GM23338 (cell line): ENCODE results near the gene NUAK2. TPM values are rescaled to one million over a fixed set of nuclear protein-coding genes. Genes with fewer than 3 reads are reported as not detected.

ENCODE experiments used
- ATAC-seq: fragments of 200-7000 bp; cut with Tn5 transposase; 3 replicates; pipeline ENCODE4 v1.9.1; 2020
- DNase-seq: peaks from one replicate; pipeline ENCODE4 v3.0.0-alpha.2; 2015; ENCODE audit warnings: low spot score
- H2AFZ ChIP-seq: fragments of 200-600 bp; sonication (generic); 2 replicates; pipeline ENCODE4 v1.8.0; 2016; ENCODE audit warnings: antibody characterized with exemption, mild to moderate bottlenecking, moderate library complexity
- H3F3A ChIP-seq: fragments of 200-600 bp; sonication (generic); replicated peaks from 2 replicates; pipeline ENCODE4 v1.8.0; 2017; ENCODE audit warnings: antibody characterized with exemption, mixed run types, low read depth
- H3K27ac ChIP-seq: fragments of 200-600 bp; sonication (generic); 2 replicates; pipeline ENCODE4 v1.6.1; 2016; ENCODE audit warnings: low read depth
- H3K27me3 ChIP-seq: fragments of 200-600 bp; sonication (generic); 2 replicates; pipeline ENCODE4 v1.8.0; 2016; ENCODE audit warnings: mild to moderate bottlenecking, mixed run types, moderate library complexity; ENCODE audit not compliant: insufficient read depth
- H3K36me3 ChIP-seq: fragments of 200-600 bp; sonication (generic); 2 replicates; pipeline ENCODE4 v1.8.0; 2016; ENCODE audit warnings: mild to moderate bottlenecking; ENCODE audit not compliant: insufficient read depth
- H3K4me1 ChIP-seq: fragments of 200-600 bp; sonication (generic); 2 replicates; pipeline ENCODE4 v1.8.0; 2016; ENCODE audit warnings: mild to moderate bottlenecking, moderate library complexity; ENCODE audit not compliant: insufficient read depth
- H3K4me2 ChIP-seq: fragments of 200-600 bp; sonication (generic); 2 replicates; pipeline ENCODE4 v1.7.1; 2017; ENCODE audit warnings: mixed run types
- H3K4me3 ChIP-seq: fragments of 200-600 bp; sonication (generic); 2 replicates; pipeline ENCODE4 v1.6.1; 2016; ENCODE audit warnings: mixed run types
- H3K79me2 ChIP-seq: fragments of 200-600 bp; sonication (generic); replicated peaks from 2 replicates; pipeline ENCODE4 v1.8.0; 2017; ENCODE audit warnings: mild to moderate bottlenecking; ENCODE audit not compliant: insufficient read depth
- H3K9me2 ChIP-seq: fragments of 200-600 bp; sonication (generic); 2 replicates; pipeline ENCODE4 v1.8.0; 2017; ENCODE audit not compliant: insufficient read depth
- H4K20me1 ChIP-seq: fragments of 200-600 bp; sonication (generic); replicated peaks from 2 replicates; pipeline ENCODE4 v1.8.0; 2017; ENCODE audit warnings: mild to moderate bottlenecking; ENCODE audit not compliant: insufficient read depth
- H3K27ac Mint-ChIP-seq: 2 replicates; pipeline ENCODE4 v1.8.0; 2020; ENCODE audit warnings: inconsistent platforms, mild to moderate bottlenecking, moderate library complexity, mixed read lengths
- H3K27me3 Mint-ChIP-seq: 3 replicates; pipeline ENCODE4 v1.8.0; 2022; ENCODE audit warnings: low read depth, mild to moderate bottlenecking, moderate library complexity, mixed read lengths, inconsistent platforms; ENCODE audit not compliant: insufficient read depth, poor library complexity
- H3K36me3 Mint-ChIP-seq: 3 replicates; pipeline ENCODE4 v1.8.0; 2021; ENCODE audit warnings: low read depth, mild to moderate bottlenecking, inconsistent platforms, moderate library complexity, mixed read lengths
- H3K4me1 Mint-ChIP-seq: 3 replicates; pipeline ENCODE4 v1.8.0; 2020; ENCODE audit warnings: mild to moderate bottlenecking, inconsistent platforms, mixed read lengths
- H3K4me3 Mint-ChIP-seq: 3 replicates; pipeline ENCODE4 v1.8.0; 2021; ENCODE audit warnings: moderate library complexity, mild to moderate bottlenecking, inconsistent platforms, mixed read lengths
- H3K9me3 Mint-ChIP-seq: 3 replicates; pipeline ENCODE4 v1.8.0; 2020; ENCODE audit warnings: moderate library complexity, mild to moderate bottlenecking, inconsistent platforms, mixed read lengths
- CREB1 ChIP-seq: fragments of 250-450 bp; sonication (Bioruptor Pico); IDR thresholded peaks from 2 replicates; pipeline ENCODE4 v1.5.0; 2020; ENCODE audit warnings: low read depth, mild to moderate bottlenecking, moderate library complexity
- CTCF ChIP-seq, 2 experiments: fragments of 200-600 bp in 1 of 2; sonication (generic) in 1 of 2; conservative IDR thresholded peaks; 2 replicates each; pipeline versions ENCODE4 v1.5.1 to v1.6.1; 2016 to 2017; ENCODE audit warnings: antibody characterized with exemption in 2 of 2, low read depth in 2 of 2, mild to moderate bottlenecking in 2 of 2, moderate library complexity in 1 of 2
- EZH2 ChIP-seq: fragments of 200-600 bp; sonication (generic); IDR thresholded peaks from one replicate; pipeline ENCODE4 v1.8.0; 2017; ENCODE audit warnings: antibody characterized with exemption, mild to moderate bottlenecking, low read depth; ENCODE audit not compliant: unreplicated experiment
- EZH2phosphoT487 ChIP-seq: fragments of 200-600 bp; sonication (generic); IDR thresholded peaks from one replicate; pipeline ENCODE4 v1.8.1; 2018; ENCODE audit warnings: antibody characterized with exemption; ENCODE audit not compliant: unreplicated experiment
- JUNB ChIP-seq: IDR thresholded peaks from one replicate; pipeline ENCODE4 v1.6.1; 2016; ENCODE audit warnings: antibody characterized with exemption; ENCODE audit not compliant: unreplicated experiment
- NANOG ChIP-seq: IDR thresholded peaks from 2 replicates; pipeline ENCODE4 v1.6.1; 2016; ENCODE audit warnings: antibody characterized with exemption, borderline replicate concordance
- POLR2AphosphoS5 ChIP-seq: IDR thresholded peaks from 2 replicates; pipeline ENCODE4 v1.6.1; 2016; ENCODE audit warnings: antibody characterized with exemption, low read depth
- REST ChIP-seq: IDR thresholded peaks from one replicate; pipeline ENCODE4 v1.6.1; 2018; ENCODE audit warnings: antibody characterized with exemption; ENCODE audit not compliant: unreplicated experiment
- STAT1 ChIP-seq: IDR thresholded peaks from one replicate; pipeline ENCODE4 v1.6.1; 2016; ENCODE audit warnings: antibody characterized with exemption; ENCODE audit not compliant: unreplicated experiment
- ZNF114 ChIP-seq: fragments of 250-450 bp; sonication (Bioruptor Pico); IDR thresholded peaks from 2 replicates; pipeline ENCODE4 v1.5.0; 2020; ENCODE audit warnings: mild to moderate bottlenecking, moderate library complexity
- ZNF331 ChIP-seq: fragments of 250-450 bp; sonication (Bioruptor Pico); IDR thresholded peaks from 2 replicates; pipeline ENCODE4 v1.5.0; 2020; ENCODE audit warnings: low read depth, mild to moderate bottlenecking, moderate library complexity
- polyA plus RNA-seq: library from polyadenylated mRNA; unstranded; fragments of >200 nt; fragmentation: Nextera tagmentation; extraction: Ambion mirVana; gene quantifications from 2 replicates; pipeline ENCODE4 v1.2.1, GENCODE V29; 2016
- total RNA-seq: library from RNA; depleted of rRNA; stranded (reverse); fragments of >200 nt; shearing (Covaris generic); gene quantifications from 2 replicates; pipeline ENCODE4 v1.2.3, GENCODE V29; 2014
- TF ChIP-seq, protein P1 (sequence below): IDR thresholded peaks from 2 replicates; pipeline ENCODE4 v1.6.1; 2016; ENCODE audit warnings: antibody characterized with exemption
- TF ChIP-seq, protein P2 (sequence below): fragments of 250-450 bp; sonication (Bioruptor Pico); IDR thresholded peaks from 2 replicates; pipeline ENCODE4 v1.5.0; 2020; ENCODE audit warnings: mild to moderate bottlenecking, moderate library complexity

Gene NUAK2
- total and polyA plus RNA-seq, 2 experiments from 2014 or later, result 7.8 to 15.3 TPM

- no peak overlapping the region for H3K4me3 ChIP-seq
- peaks cover 36% of the 10 kb centered on the region for H3K4me1 Mint-ChIP-seq
- DNase-seq, result no peak
- H3K9me2 ChIP-seq, result no peaks in the 10 kb centered on the region
- H3K36me3 Mint-ChIP-seq, result no peaks in the 10 kb centered on the region
- H3K4me3 Mint-ChIP-seq, result no peak overlapping the region
- no peak overlapping the region for H3K27ac ChIP-seq
- H2AFZ ChIP-seq, result no peak overlapping the region
- H3K36me3 ChIP-seq, result no peaks in the 10 kb centered on the region
- peak; percentile 11; the same call in 2 of the 3 replicates for ATAC-seq
- H3K4me1 ChIP-seq, result peaks cover 16% of the 10 kb centered on the region
- H3K27me3 ChIP-seq, result no peaks in the 10 kb centered on the region
- no peak for TF ChIP-seq STAT1
- TF ChIP-seq CTCF (conservative IDR thresholded peaks at IDR 0.05; ENCODE audit: low read depth in 2 of 2), result no peak
- TF ChIP-seq CREB1 (CRISPR knock-in tag), result no peak
- TF ChIP-seq, protein P1, sequence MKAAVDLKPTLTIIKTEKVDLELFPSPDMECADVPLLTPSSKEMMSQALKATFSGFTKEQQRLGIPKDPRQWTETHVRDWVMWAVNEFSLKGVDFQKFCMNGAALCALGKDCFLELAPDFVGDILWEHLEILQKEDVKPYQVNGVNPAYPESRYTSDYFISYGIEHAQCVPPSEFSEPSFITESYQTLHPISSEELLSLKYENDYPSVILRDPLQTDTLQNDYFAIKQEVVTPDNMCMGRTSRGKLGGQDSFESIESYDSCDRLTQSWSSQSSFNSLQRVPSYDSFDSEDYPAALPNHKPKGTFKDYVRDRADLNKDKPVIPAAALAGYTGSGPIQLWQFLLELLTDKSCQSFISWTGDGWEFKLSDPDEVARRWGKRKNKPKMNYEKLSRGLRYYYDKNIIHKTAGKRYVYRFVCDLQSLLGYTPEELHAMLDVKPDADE, result no peak
- no peak for TF ChIP-seq EZH2
- no peak for TF ChIP-seq JUNB
- no peak for TF ChIP-seq NANOG
- no peak for TF ChIP-seq ZNF114 (CRISPR knock-in tag)
- TF ChIP-seq ZNF331, result no peak
- TF ChIP-seq, protein P2, sequence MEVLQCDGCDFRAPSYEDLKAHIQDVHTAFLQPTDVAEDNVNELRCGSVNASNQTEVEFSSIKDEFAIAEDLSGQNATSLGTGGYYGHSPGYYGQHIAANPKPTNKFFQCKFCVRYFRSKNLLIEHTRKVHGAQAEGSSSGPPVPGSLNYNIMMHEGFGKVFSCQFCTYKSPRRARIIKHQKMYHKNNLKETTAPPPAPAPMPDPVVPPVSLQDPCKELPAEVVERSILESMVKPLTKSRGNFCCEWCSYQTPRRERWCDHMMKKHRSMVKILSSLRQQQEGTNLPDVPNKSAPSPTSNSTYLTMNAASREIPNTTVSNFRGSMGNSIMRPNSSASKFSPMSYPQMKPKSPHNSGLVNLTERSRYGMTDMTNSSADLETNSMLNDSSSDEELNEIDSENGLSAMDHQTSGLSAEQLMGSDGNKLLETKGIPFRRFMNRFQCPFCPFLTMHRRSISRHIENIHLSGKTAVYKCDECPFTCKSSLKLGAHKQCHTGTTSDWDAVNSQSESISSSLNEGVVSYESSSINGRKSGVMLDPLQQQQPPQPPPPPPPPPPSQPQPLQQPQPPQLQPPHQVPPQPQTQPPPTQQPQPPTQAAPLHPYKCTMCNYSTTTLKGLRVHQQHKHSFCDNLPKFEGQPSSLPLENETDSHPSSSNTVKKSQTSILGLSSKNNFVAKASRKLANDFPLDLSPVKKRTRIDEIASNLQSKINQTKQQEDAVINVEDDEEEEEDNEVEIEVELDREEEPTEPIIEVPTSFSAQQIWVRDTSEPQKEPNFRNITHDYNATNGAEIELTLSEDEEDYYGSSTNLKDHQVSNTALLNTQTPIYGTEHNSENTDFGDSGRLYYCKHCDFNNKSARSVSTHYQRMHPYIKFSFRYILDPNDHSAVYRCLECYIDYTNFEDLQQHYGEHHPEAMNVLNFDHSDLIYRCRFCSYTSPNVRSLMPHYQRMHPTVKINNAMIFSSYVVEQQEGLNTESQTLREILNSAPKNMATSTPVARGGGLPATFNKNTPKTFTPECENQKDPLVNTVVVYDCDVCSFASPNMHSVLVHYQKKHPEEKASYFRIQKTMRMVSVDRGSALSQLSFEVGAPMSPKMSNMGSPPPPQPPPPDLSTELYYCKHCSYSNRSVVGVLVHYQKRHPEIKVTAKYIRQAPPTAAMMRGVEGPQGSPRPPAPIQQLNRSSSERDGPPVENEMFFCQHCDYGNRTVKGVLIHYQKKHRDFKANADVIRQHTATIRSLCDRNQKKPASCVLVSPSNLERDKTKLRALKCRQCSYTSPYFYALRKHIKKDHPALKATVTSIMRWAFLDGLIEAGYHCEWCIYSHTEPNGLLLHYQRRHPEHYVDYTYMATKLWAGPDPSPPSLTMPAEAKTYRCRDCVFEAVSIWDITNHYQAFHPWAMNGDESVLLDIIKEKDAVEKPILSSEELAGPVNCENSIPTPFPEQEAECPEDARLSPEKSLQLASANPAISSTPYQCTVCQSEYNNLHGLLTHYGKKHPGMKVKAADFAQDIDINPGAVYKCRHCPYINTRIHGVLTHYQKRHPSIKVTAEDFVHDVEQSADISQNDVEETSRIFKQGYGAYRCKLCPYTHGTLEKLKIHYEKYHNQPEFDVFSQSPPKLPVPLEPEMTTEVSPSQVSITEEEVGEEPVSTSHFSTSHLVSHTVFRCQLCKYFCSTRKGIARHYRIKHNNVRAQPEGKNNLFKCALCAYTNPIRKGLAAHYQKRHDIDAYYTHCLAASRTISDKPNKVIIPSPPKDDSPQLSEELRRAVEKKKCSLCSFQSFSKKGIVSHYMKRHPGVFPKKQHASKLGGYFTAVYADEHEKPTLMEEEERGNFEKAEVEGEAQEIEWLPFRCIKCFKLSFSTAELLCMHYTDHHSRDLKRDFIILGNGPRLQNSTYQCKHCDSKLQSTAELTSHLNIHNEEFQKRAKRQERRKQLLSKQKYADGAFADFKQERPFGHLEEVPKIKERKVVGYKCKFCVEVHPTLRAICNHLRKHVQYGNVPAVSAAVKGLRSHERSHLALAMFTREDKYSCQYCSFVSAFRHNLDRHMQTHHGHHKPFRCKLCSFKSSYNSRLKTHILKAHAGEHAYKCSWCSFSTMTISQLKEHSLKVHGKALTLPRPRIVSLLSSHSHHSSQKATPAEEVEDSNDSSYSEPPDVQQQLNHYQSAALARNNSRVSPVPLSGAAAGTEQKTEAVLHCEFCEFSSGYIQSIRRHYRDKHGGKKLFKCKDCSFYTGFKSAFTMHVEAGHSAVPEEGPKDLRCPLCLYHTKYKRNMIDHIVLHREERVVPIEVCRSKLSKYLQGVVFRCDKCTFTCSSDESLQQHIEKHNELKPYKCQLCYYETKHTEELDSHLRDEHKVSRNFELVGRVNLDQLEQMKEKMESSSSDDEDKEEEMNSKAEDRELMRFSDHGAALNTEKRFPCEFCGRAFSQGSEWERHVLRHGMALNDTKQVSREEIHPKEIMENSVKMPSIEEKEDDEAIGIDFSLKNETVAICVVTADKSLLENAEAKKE (CRISPR knock-in tag), result no peak
- TF ChIP-seq REST, result no peak
- TF ChIP-seq POLR2AphosphoS5, result no peak
- TF ChIP-seq EZH2phosphoT487, result no peak
- H3K4me2 ChIP-seq, result no peak overlapping the region
- H3K79me2 ChIP-seq, result no peaks in the 10 kb centered on the region
- H3K27ac Mint-ChIP-seq, result peak overlapping the region; percentile 91; the same call in 1 of the 2 replicates
- no peaks in the 10 kb centered on the region for H4K20me1 ChIP-seq
- H3K9me3 Mint-ChIP-seq, result no peaks in the 10 kb centered on the region
- peaks cover 8% of the 10 kb centered on the region for H3K27me3 Mint-ChIP-seq
- no peaks in the 10 kb centered on the region for H3F3A ChIP-seq
These were observed 62.8 kb downstream of the NUAK2 start for GRCh38 chr1:205258719-205259118.
